ENCODE results near the gene IL10RB.
"Not testable (repeated sequence)": the region's sequence is repeated elsewhere in the genome, so short reads cannot be mapped to it uniquely, and the experiment has no call there.

IL10RB gene

DNA sequence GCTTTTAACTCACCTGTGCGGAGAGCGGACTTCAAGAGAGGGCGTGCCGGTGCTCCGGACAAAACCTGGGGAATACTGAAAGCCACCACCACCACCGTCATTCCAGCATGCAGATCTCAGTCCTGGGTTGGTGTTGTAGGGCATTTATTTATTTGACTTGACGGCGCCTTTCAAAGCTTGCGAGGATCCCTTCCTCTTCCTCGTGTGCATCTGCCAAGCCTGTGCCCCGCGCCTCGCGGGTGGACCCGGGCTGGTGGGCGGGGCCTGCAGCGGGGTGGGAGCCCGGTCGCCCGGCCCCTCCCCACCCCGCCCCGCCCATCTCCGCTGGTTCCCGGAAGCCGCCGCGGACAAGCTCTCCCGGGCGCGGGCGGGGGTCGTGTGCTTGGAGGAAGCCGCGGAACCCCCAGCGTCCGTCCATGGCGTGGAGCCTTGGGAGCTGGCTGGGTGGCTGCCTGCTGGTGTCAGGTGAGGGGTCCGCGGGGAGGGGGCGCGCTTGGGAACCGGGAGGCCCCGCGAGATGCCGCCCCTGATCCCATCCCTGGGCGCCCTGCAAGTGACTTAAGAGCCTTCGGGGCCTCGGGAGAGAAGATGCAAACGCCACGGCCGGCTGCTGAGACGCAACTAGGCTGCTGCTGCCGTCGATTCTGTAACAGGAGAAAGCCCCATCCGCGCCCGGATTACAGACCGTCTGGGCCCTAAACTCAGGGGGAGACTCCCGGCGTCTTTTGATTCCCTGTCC lies at the start of gene IL10RB:
Gene IL10RB (plus strand): TSS at position 318 of the 739 bp plus-strand sequence. CDS start 99 bp downstream, at position 417.
- no peak within 1 kb of the TSS for H3K27ac ChIP-seq (ENCODE audit: low read depth, low read length)
- H3K9ac ChIP-seq (ENCODE audit: low read length): peak within 1 kb of the TSS; percentile 48
- H3K36me3 ChIP-seq (ENCODE audit: control insufficient read depth, insufficient read depth, low read length): no peaks in the 10 kb centered on the region
- H3K27me3 ChIP-seq (ENCODE audit: control insufficient read depth, insufficient read depth, low read length): peaks cover 6% of the 10 kb centered on the region; the same call in 1 of the 2 replicates
- H3K9me3 ChIP-seq (ENCODE audit: control insufficient read depth, insufficient read depth, low read depth, low read length): no peaks in the 10 kb centered on the region
- H3K4me1 ChIP-seq (ENCODE audit: control insufficient read depth, insufficient read depth, low read length): peaks cover 11% of the 10 kb centered on the region
- peak within 1 kb of the TSS; percentile 80 for H3K4me3 ChIP-seq (ENCODE audit: low read depth, low read length)

DNA sequence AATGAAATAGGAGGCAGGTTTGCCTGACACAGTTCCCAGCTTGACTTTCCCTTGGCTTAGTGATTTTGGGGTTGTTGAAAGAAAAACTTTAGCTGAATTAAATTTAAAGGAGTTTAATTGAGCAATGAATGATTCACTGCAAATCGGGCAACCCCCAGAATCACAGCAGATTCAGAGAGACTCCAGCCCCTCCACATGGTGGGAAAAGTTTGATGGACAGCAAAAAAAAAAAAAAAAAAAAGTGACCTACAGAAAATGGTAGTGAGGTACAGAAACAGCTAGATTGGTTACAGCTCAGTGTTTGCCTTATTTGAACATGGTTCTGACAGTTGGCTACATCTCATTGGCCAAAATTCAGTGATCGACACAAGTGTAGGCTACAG lies 49.0 kb upstream of the IL10RB start:
- Histone ChIP-seq H3K27me3 (ENCODE audit: control insufficient read depth, insufficient read depth, low read length) (no peaks in the 10 kb centered on the region), H3K4me3 (ENCODE audit: low read depth, low read length) (no peak overlapping the region), H3K36me3 (ENCODE audit: control insufficient read depth, insufficient read depth, low read length) (no peaks in the 10 kb centered on the region), H3K4me1 (ENCODE audit: control insufficient read depth, insufficient read depth, low read length) (peaks cover 19% of the 10 kb centered on the region), H3K9me3 (ENCODE audit: control insufficient read depth, insufficient read depth, low read depth, low read length) (no peaks in the 10 kb centered on the region), H3K9ac (ENCODE audit: low read length) (peak overlapping the region; percentile 15), H3K27ac (ENCODE audit: low read depth, low read length) (no peak overlapping the region)

DNA sequence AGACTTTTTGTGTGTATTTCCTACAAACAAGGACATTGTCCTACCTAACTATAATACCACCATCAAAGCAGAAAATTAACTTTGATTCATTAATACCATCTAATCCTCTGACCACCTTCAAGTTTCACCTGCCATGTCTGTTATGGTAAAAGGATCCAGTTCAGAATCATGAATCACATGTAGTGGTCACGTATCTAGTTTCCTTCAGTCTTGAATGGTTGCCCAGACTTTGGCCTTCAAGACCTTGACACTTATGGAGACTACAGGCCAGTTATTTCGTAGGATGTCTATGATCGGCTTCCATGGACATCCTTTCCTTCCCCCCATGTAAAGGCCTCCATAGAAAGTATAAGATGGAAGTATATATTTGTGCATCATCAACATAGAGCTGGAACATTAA lies 46.9 kb upstream of the IL10RB start:
- Histone ChIP-seq H3K9ac (ENCODE audit: low read length) (no peak overlapping the region), H3K9me3 (ENCODE audit: control insufficient read depth, insufficient read depth, low read depth, low read length) (no peaks in the 10 kb centered on the region), H3K27me3 (ENCODE audit: control insufficient read depth, insufficient read depth, low read length) (no peaks in the 10 kb centered on the region), H3K4me3 (ENCODE audit: low read depth, low read length) (no peak overlapping the region), H3K4me1 (ENCODE audit: control insufficient read depth, insufficient read depth, low read length) (peaks cover 15% of the 10 kb centered on the region), H3K36me3 (ENCODE audit: control insufficient read depth, insufficient read depth, low read length) (no peaks in the 10 kb centered on the region), H3K27ac (ENCODE audit: low read depth, low read length) (no peak overlapping the region)

DNA sequence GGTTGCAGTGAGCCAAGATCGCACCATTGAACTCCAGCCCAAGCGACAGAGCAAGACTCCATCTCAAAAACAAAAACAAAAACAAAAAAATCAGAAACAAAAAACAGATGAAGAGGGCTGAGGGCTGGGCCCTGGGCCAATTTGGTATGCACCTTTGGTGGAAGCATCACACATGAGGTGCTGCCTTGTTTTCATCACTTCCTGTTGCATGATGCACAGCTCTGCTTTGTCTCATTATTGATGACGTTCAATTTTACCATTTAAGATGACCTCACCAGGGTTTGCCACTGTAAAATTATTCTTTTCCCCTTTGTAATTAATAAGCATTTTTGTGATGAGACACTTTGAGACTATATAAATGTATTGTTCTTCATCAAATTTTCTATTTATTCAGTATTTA lies 46.2 kb upstream of the IL10RB start:
- Histone ChIP-seq H3K9me3 (ENCODE audit: control insufficient read depth, insufficient read depth, low read depth, low read length) (no peaks in the 10 kb centered on the region), H3K4me1 (ENCODE audit: control insufficient read depth, insufficient read depth, low read length) (peaks cover 15% of the 10 kb centered on the region), H3K9ac (ENCODE audit: low read length) (no peak overlapping the region), H3K4me3 (ENCODE audit: low read depth, low read length) (no peak overlapping the region), H3K36me3 (ENCODE audit: control insufficient read depth, insufficient read depth, low read length) (no peaks in the 10 kb centered on the region), H3K27me3 (ENCODE audit: control insufficient read depth, insufficient read depth, low read length) (no peaks in the 10 kb centered on the region), H3K27ac (ENCODE audit: low read depth, low read length) (no peak overlapping the region)

DNA sequence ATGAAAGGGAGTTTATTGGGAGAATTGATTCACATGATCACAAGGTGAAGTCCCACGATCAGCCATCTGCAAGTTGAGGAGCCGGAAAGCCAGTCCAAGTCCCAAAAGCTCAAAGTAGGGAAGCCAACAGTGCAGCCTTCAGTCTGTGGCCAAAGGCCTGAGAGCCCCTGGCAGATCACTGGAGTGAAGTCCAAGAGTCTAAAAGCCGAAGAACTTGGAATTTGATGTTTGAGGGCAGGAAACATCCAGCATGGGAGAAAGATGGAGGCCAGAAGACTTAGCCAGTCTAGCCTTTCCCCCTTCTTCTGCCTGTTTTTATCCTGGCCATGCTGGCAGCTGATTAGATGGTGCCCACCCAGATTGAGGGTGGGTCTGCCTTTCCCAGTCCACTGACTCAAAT lies 40.8 kb upstream of the IL10RB start:
- not testable (repeated sequence) for H3K27me3 ChIP-seq (ENCODE audit: control insufficient read depth, insufficient read depth, low read length); H3K27ac ChIP-seq (ENCODE audit: low read depth, low read length); H3K36me3 ChIP-seq (ENCODE audit: control insufficient read depth, insufficient read depth, low read length); H3K9ac ChIP-seq (ENCODE audit: low read length); H3K4me3 ChIP-seq (ENCODE audit: low read depth, low read length); H3K9me3 ChIP-seq (ENCODE audit: control insufficient read depth, insufficient read depth, low read depth, low read length); H3K4me1 ChIP-seq (ENCODE audit: control insufficient read depth, insufficient read depth, low read length)

DNA sequence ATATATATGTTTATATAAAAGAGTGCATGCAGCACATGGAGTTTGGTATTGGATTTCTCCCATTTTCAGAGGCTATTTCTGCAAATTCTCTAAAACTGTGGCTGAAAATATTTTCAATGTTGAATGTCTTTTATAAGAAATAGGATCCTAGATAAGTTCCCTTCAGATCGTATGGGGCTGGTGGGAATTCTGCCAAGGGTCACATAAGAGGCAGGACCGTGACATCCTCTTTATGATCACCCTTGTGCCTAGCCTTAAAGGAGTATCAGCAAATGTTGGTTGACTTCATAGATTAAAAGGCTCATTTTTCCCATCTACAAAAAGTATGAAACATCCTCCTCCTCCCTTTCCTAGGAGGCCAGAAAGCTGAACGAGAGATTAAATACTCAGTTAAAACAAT lies 37.7 kb upstream of the IL10RB start:
- no peaks in the 10 kb centered on the region for H3K9me3 ChIP-seq (ENCODE audit: control insufficient read depth, insufficient read depth, low read depth, low read length)
- H3K4me1 ChIP-seq (ENCODE audit: control insufficient read depth, insufficient read depth, low read length): peaks cover 10% of the 10 kb centered on the region; the same call in 1 of the 2 replicates
- no peaks in the 10 kb centered on the region for H3K36me3 ChIP-seq (ENCODE audit: control insufficient read depth, insufficient read depth, low read length)
- no peak overlapping the region for H3K4me3 ChIP-seq (ENCODE audit: low read depth, low read length)
- peaks cover 6% of the 10 kb centered on the region; the same call in 1 of the 2 replicates for H3K27me3 ChIP-seq (ENCODE audit: control insufficient read depth, insufficient read depth, low read length)
- H3K27ac ChIP-seq (ENCODE audit: low read depth, low read length): no peak overlapping the region
- H3K9ac ChIP-seq (ENCODE audit: low read length): no peak overlapping the region

DNA sequence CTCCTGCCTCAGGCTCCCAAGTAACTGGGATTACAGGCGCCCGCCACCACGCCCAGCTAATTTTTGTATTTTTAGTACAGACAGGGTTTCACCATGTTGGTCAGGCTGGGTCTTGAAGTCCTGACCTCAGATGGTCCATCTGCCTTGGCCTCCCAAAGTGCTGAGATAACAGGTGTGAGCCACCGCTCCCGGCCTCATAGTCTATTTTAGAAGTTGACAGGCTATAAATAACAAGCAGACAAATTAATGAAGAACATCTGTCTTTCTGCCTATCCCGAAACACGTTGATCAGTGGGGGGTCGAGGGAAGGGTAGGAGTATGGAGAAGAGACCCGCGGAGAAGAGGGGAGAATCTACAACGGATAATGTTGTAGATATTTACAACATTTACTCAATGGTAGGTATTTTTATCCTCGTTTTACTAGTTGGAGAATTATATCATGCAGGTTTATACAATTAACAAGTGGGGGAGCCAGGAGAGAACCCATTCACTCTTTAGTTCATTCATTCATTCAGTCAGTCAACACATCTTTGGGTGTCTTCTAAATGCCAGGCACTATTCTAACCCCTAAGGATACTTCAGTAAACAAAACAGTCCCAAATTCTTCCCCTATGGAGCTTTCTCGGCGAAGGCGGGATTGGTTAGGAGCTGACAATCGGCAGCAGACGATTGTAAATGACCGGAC lies 36.9 kb upstream of the IL10RB start:
- peaks cover 6% of the 10 kb centered on the region; the same call in 1 of the 2 replicates for H3K27me3 ChIP-seq (ENCODE audit: control insufficient read depth, insufficient read depth, low read length)
- no peaks in the 10 kb centered on the region for H3K9me3 ChIP-seq (ENCODE audit: control insufficient read depth, insufficient read depth, low read depth, low read length)
- H3K27ac ChIP-seq (ENCODE audit: low read depth, low read length): no peak overlapping the region
- no peak overlapping the region for H3K9ac ChIP-seq (ENCODE audit: low read length)
- H3K36me3 ChIP-seq (ENCODE audit: control insufficient read depth, insufficient read depth, low read length): no peaks in the 10 kb centered on the region
- peak overlapping the region; percentile 64 for H3K4me3 ChIP-seq (ENCODE audit: low read depth, low read length)
- peaks cover 10% of the 10 kb centered on the region; the same call in 1 of the 2 replicates for H3K4me1 ChIP-seq (ENCODE audit: control insufficient read depth, insufficient read depth, low read length)

DNA sequence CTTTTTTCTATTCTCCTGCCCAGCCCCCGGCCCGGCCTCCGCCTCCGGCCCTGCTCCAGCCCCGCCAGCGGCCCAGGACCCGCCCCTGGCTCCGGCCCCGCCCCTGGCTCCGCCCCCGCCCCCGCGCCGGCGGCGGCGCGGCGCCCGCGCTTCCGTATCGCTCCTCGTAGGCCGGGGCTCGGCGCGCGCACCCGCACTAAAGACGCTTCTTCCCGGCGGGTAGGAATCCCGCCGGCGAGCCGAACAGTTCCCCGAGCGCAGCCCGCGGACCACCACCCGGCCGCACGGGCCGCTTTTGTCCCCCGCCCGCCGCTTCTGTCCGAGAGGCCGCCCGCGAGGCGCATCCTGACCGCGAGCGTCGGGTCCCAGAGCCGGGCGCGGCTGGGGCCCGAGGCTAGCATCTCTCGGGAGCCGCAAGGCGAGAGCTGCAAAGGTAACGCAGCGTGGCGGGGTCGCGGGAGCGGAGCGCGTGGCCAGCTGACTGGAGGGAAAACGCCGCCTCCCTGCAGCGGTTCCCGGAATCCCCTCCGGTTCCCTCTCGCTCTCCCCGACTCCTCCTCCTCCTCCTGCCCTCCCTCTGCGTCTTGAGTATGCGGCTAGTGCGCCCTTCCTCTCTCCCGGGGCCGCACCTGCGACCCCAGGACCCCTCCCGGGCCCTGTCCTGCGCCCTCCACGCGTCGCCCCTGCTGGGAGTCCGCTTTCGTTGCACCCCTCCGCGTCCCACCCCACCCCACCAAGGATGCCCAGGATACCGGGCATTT lies 36.2 kb upstream of the IL10RB start, which contains the start of gene IFNAR2:
Gene IFNAR2 (plus strand): TSS at position 155 of the 761 bp plus-strand sequence. CDS start 11,985 bp downstream, outside the sequence.
- peaks cover 13% of the 10 kb centered on the region; the same call in 1 of the 2 replicates for H3K4me1 ChIP-seq (ENCODE audit: control insufficient read depth, insufficient read depth, low read length)
- H3K9me3 ChIP-seq (ENCODE audit: control insufficient read depth, insufficient read depth, low read depth, low read length): peaks cover 2% of the 10 kb centered on the region; the same call in 1 of the 2 replicates
- H3K27ac ChIP-seq (ENCODE audit: low read depth, low read length): no peak within 1 kb of the TSS
- H3K4me3 ChIP-seq (ENCODE audit: low read depth, low read length): peak within 1 kb of the TSS; percentile 90
- H3K9ac ChIP-seq (ENCODE audit: low read length): peak within 1 kb of the TSS; percentile 79
- H3K27me3 ChIP-seq (ENCODE audit: control insufficient read depth, insufficient read depth, low read length): peaks cover 6% of the 10 kb centered on the region; the same call in 1 of the 2 replicates
- no peaks in the 10 kb centered on the region for H3K36me3 ChIP-seq (ENCODE audit: control insufficient read depth, insufficient read depth, low read length)

DNA sequence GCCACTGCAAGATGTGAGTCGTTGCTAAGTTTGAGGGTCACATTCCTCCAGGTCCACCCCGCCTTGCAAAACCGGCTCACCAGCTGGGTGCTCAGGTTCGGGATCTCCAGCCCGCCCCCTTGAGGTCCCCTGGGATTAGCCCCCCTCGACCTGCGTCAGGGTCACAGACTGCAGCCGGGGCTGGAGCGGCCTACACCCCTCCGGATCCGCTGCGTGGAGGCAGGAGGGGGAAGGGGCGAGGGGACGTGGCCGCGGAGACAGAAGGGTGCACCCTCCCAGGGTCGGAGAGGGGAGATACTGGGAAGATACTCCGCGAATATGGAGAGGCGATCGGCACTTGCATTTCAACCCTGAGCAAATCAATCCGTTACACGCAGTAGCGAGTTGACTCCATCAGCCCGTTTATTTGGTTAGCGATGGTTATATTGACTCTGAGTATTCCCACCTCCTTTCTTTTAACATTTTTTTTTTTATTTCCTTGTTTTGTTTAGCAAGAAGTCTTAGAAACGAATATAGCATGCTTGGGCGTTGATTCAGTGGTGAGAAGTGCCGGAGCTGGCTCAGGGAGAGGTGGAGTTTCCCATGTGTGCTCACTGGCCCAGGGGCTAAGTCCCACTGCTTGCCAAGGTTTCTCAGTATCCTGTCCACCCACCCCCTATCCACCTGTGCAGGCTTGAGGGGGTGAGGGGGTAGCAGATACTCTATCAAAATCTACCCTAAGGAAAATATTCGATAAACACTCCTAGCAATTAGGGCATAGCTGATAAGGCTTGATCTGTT lies 35.4 kb upstream of the IL10RB start:
- Histone ChIP-seq H3K27me3 (ENCODE audit: control insufficient read depth, insufficient read depth, low read length) (peaks cover 6% of the 10 kb centered on the region; the same call in 1 of the 2 replicates), H3K4me1 (ENCODE audit: control insufficient read depth, insufficient read depth, low read length) (peaks cover 14% of the 10 kb centered on the region; the same call in 1 of the 2 replicates), H3K9me3 (ENCODE audit: control insufficient read depth, insufficient read depth, low read depth, low read length) (peaks cover 7% of the 10 kb centered on the region; the same call in 1 of the 2 replicates), H3K36me3 (ENCODE audit: control insufficient read depth, insufficient read depth, low read length) (no peaks in the 10 kb centered on the region), H3K9ac (ENCODE audit: low read length) (peak overlapping the region; percentile 79), H3K4me3 (ENCODE audit: low read depth, low read length) (peak overlapping the region; percentile 90), H3K27ac (ENCODE audit: low read depth, low read length) (no peak overlapping the region)

DNA sequence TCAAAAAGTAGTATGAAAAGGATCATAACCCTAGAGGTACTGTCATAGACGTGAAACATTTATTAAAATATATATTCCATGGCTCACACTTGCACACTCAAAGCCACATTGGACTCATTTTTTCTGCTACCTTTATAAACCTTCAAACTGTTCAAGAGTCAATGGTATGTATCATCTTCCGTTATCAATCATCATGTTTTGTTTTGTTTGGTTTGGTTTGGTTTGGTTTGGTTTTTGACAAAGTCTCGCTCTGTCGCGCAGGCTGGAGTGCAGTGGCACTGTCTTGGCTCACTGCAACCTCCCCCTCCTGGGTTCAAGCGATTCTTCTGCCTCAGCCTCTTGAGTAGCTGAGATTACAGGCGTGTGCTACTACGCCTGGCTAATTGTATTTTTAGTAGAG lies 34.6 kb upstream of the IL10RB start:
- H3K9me3 ChIP-seq (ENCODE audit: control insufficient read depth, insufficient read depth, low read depth, low read length): peaks cover 12% of the 10 kb centered on the region
- H3K36me3 ChIP-seq (ENCODE audit: control insufficient read depth, insufficient read depth, low read length): peaks cover 4% of the 10 kb centered on the region; the same call in 1 of the 2 replicates
- peaks cover 14% of the 10 kb centered on the region; the same call in 1 of the 2 replicates for H3K4me1 ChIP-seq (ENCODE audit: control insufficient read depth, insufficient read depth, low read length)
- H3K9ac ChIP-seq (ENCODE audit: low read length): no peak overlapping the region
- H3K4me3 ChIP-seq (ENCODE audit: low read depth, low read length): no peak overlapping the region
- peaks cover 6% of the 10 kb centered on the region; the same call in 1 of the 2 replicates for H3K27me3 ChIP-seq (ENCODE audit: control insufficient read depth, insufficient read depth, low read length)
- H3K27ac ChIP-seq (ENCODE audit: low read depth, low read length): no peak overlapping the region

Data from HUES6 (cell line).